Measurements from ENCODE around the gene STK36.

The STK36 gene

GRCh38 chr2:218713922-218714321, 42.0 kb downstream of the STK36 start:
- DNase-seq (ENCODE audit: extremely low read depth in 1 of 2, low read depth in 1 of 2) = no peak

GRCh38 chr2:218716070-218716469, 44.2 kb downstream of the STK36 start:
- DNase-seq (ENCODE audit: extremely low read depth in 1 of 2, low read depth in 1 of 2) = no peak

GRCh38 chr2:218717262-218717661, 45.4 kb downstream of the STK36 start:
- no peak for DNase-seq (ENCODE audit: extremely low read depth in 1 of 2, low read depth in 1 of 2)

- DNase-seq (ENCODE audit: extremely low read depth in 1 of 2, low read depth in 1 of 2) = no peak
Observed at GRCh38 chr2:218718058-218718457, 46.2 kb downstream of the STK36 start.

- no peak for DNase-seq (ENCODE audit: extremely low read depth in 1 of 2, low read depth in 1 of 2)
Observed at GRCh38 chr2:218719457-218719856, 47.6 kb downstream of the STK36 start.

GRCh38 chr2:218720048-218721041, 48.5 kb downstream of the STK36 start:
- DNase-seq (ENCODE audit: extremely low read depth in 1 of 2, low read depth in 1 of 2) = no peak

GRCh38 chr2:218721488-218721887, 49.6 kb downstream of the STK36 start:
- no peak for DNase-seq (ENCODE audit: extremely low read depth in 1 of 2, low read depth in 1 of 2)

- no peak for DNase-seq (ENCODE audit: extremely low read depth in 1 of 2, low read depth in 1 of 2)
Observed at GRCh38 chr2:218721934-218722333, 50.0 kb downstream of the STK36 start.

GRCh38 chr2:218722419-218722818, 50.5 kb downstream of the STK36 start:
- no peak for DNase-seq (ENCODE audit: extremely low read depth in 1 of 2, low read depth in 1 of 2)

GRCh38 chr2:218722876-218723785, 51.2 kb downstream of the STK36 start:
- DNase-seq (ENCODE audit: extremely low read depth in 1 of 2, low read depth in 1 of 2) = no peak

- DNase-seq (ENCODE audit: extremely low read depth in 1 of 2, low read depth in 1 of 2) = no peak
Observed at GRCh38 chr2:218726004-218726574, 54.2 kb downstream of the STK36 start.

GRCh38 chr2:218727502-218728165, 55.7 kb downstream of the STK36 start:
- no peak for DNase-seq (ENCODE audit: extremely low read depth in 1 of 2, low read depth in 1 of 2)

GRCh38 chr2:218729640-218730039, 57.8 kb downstream of the STK36 start:
- DNase-seq (ENCODE audit: extremely low read depth in 1 of 2, low read depth in 1 of 2) = no peak

- DNase-seq (ENCODE audit: extremely low read depth in 1 of 2, low read depth in 1 of 2) = no peak
Observed at GRCh38 chr2:218732052-218732760, 60.3 kb downstream of the STK36 start.

- DNase-seq (ENCODE audit: extremely low read depth in 1 of 2, low read depth in 1 of 2) = no peak
Observed at GRCh38 chr2:218732761-218733158, 60.9 kb downstream of the STK36 start.

GRCh38 chr2:218733171-218734021, 61.5 kb downstream of the STK36 start:
- no peak for DNase-seq (ENCODE audit: extremely low read depth in 1 of 2, low read depth in 1 of 2)

GRCh38 chr2:218734190-218734975, 62.5 kb downstream of the STK36 start:
- no peak for DNase-seq (ENCODE audit: extremely low read depth in 1 of 2, low read depth in 1 of 2)

- no peak for DNase-seq (ENCODE audit: extremely low read depth in 1 of 2, low read depth in 1 of 2)
Observed at GRCh38 chr2:218736531-218736930, 64.6 kb downstream of the STK36 start.

Data from activated CD8-positive, alpha-beta memory T cell treated with anti-CD3 and anti-CD28 coated beads for 1 hour (primary cell).